Mesenteric fat pad (tissue), 1 donor: ENCODE results near the gene ISM2. TPM values are rescaled to one million over a fixed set of nuclear protein-coding genes. Genes with fewer than 3 reads are reported as not detected.

Source experiments
- DNase-seq: peaks from one replicate; pipeline ENCODE4 v3.0.0-alpha.2; 2020; ENCODE audit warnings: low spot score
- total RNA-seq: library from RNA; stranded (reverse); fragmentation: NEBNext Ultra II Directional; extraction: Animal tissue kit (Norgen Biotek cat#: 25700); gene quantifications from one replicate; pipeline ENCODE4 v1.2.1, GENCODE V29; 2021
- donor health status: DM: yes; HTN: yes; CAD: no.

The ISM2 gene
- total RNA-seq, 1 donor from 2014 or later, result not detected

DNA sequence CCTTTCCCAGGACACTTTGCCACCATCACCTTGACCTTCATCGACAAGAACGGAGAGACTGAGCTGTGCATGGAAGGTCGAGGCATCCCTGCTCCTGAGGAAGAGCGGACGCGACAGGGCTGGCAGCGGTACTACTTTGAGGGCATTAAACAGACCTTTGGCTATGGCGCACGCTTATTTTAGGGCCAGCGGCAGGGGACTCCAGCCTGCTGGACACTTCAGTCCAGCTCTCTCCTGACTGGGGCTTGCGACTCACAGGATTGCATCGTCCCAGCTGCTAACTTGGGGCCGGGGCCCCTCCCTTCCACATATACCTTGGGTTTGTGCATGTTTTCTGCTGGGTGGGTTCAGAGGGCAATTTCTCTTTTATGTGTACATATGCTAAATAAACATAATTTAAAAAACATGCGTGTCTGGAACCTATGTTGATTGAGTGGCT lies 29.5 kb downstream of the ISM2 start:
- no peak for DNase-seq

DNA sequence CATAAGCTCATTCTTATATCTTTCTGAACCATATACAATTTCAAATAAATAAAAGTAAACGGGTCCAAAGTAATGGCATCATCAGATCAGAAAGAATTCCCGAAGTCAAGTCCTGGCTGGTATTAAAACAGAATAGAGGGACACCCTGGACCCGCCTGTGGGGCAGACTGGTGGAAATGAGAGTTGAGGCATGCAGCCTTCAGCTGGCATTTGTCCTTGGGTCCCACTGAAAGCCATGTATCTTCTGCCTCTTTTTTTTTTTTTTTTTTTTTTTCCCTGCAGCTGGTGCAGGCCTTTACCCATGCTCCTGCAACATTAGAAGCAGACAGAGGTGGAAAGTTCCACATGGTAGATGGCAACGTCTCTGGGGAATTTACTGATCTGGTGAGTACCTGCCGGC lies 30.8 kb downstream of the ISM2 start:
- no peak for DNase-seq

GRCh38 chr14:77459072-77459723 lies 39.4 kb downstream of the ISM2 start:
- DNase-seq, result no peak

DNA sequence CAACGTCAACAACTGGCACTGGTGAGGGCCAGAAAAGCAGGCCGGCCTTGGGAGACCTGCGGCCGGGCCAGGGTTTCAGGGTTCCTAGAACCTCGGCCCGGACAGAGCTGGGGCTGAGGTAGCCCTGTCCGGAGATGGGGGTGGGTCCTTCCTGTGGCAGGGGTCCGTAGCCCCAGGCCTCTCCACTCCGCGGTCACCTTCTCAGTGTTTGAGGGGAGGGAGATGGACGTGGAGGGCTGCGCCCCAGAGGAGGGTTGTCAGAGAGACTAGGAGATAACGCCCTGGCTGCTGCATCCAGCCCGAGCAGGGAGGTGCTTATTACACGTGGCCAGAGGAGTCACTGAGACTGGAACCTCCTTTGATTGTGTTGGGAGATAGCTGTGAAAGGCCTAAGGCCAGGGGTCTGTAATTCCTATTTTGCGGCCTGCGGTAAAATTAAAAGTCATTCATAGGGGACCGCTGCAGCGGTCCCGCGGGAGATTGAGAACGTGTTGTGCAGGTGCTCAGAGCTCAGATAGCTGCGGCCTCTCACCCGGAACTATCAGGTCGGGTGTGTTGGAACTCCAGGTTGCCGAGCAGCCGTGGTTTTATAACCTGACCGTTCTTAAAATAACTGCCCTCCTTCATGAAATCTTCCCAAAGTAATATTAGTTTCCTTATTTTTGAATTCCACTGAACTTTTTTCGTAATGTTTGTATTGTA lies 40.2 kb downstream of the ISM2 start:
- DNase-seq, result no peak

- peak; percentile 94 for DNase-seq
Observed at GRCh38 chr14:77457522-77458248, 40.9 kb downstream of the ISM2 start, which contains the start of the genes AHSA1 and VIPAS39. TSS of gene AHSA1 (plus strand) at chr14:77458093. CDS start at chr14:77458190, 97 bp downstream. TSS of gene VIPAS39 (minus strand) at chr14:77457601. CDS start at chr14:77454102, 3,499 bp downstream.

- DNase-seq, result no peak
Observed at GRCh38 chr14:77457115-77457521, 41.5 kb downstream of the ISM2 start.

- no peak for DNase-seq
Observed at GRCh38 chr14:77455966-77456640, 42.5 kb downstream of the ISM2 start.

GRCh38 chr14:77442196-77442595 lies 56.4 kb downstream of the ISM2 start:
- no peak for DNase-seq

DNA sequence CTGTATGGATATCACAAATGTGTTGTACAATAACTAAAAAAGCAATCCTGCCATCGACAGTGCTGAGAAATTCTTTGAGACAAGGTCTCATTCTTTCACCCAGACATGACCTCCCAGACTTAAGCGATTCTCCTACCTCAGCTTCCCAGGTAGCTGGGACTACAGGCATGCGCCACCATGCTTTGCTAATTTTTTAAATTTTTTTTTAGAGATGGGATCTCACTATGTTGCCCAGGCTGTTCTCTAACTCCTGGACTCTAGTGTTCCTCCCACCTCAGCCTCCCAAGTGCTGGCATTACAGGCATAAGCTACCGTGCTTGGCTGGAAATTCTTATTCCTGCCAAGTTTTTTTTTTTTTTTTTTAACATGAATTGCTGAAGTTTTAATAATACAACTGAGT lies 58.8 kb downstream of the ISM2 start:
- no peak for DNase-seq

DNA sequence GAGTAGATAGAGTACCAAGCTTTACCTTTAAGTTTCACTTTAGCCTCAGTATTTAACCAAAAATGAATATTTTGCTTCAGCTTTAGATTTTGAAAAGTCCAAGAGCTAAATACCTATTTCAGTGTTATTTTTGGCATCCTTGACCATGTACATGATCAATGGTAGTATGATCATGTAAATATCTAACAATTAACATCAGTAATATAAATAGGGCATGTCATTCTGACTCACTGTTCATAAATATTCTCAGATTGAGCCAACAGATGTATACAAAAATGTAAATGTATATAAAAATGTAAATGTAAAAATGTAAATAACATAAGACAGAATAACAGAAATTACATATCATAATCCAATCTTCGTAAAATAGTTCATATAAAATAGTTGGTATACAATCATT lies 60.0 kb downstream of the ISM2 start:
- DNase-seq, result no peak

DNA sequence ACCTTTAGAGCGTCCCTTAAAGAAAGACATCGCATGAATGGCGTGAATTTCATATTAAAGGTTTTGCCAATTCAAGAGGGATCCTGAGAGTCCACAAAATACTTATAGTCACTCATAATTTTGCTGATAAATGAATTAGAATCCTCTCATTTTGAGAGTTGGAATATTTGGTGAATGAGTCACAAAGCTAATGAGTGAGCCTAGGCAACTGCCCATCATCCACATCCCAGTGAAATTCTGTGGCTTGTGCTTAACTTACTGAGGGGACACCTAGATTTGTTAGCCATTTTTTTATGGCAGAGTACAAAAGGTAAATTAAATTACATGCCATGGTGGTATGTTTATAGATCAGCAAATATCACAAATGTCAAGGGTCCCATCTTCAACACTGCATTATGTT lies 62.6 kb downstream of the ISM2 start:
- no peak for DNase-seq

GRCh38 chr14:77426396-77426795 lies 72.2 kb downstream of the ISM2 start:
- no peak for DNase-seq

DNA sequence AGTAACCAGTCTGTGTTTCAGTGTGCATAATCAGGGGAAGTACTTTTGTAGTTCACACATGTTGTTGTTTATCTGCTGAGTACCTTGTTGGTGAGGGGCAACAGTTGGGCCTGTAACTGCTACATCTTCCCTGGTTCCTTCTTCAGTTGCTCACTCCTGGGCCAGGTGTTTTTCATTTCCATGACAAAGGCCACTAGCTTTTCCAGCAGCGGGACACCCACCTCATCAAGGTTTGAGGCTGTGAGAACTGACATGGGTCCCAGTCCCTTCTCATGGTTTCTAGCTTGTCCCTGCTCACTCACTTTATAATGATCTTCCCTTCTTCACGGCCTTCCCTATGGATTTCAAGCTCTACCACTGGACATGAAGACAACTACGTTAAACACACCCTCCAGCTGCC lies 73.8 kb downstream of the ISM2 start:
- no peak for DNase-seq

Other genes starting within 250 kb of the ISM2 start
- not detected for gene NGB, start 227.6 kb downstream of the ISM2 start, total RNA-seq
- gene POMT2, start 177.9 kb downstream of the ISM2 start, total RNA-seq, result 27.2 TPM
- 12.0 TPM for gene GSTZ1, start 177.8 kb downstream of the ISM2 start, total RNA-seq
- gene TMED8, start 121.7 kb downstream of the ISM2 start, total RNA-seq, result 15.3 TPM
- gene SAMD15, start 121.4 kb downstream of the ISM2 start, total RNA-seq, result 1.5 TPM
- 0.29 TPM for gene NOXRED1, start 75.3 kb downstream of the ISM2 start, total RNA-seq
- gene VIPAS39, start 41.2 kb downstream of the ISM2 start, total RNA-seq, result 13.8 TPM
- 120 TPM for gene AHSA1, start 40.7 kb downstream of the ISM2 start, total RNA-seq
- gene SPTLC2, start 117.8 kb upstream of the ISM2 start, total RNA-seq, result 75.2 TPM
- gene ALKBH1, start 209.2 kb upstream of the ISM2 start, total RNA-seq, result 9.2 TPM
- gene SLIRP, start 209.3 kb upstream of the ISM2 start, total RNA-seq, result 101 TPM